HG03342 (cell line): ENCODE data around the gene DCHS2.

Source experiments
- ATAC-seq: cut with Tn5 transposase; IDR thresholded peaks from one replicate; pipeline ENCODE4 v1.9.1; 2021; ENCODE audit warnings: mild to moderate bottlenecking, moderate library complexity; ENCODE audit not compliant: unreplicated experiment

DCHS2 gene, protein sequence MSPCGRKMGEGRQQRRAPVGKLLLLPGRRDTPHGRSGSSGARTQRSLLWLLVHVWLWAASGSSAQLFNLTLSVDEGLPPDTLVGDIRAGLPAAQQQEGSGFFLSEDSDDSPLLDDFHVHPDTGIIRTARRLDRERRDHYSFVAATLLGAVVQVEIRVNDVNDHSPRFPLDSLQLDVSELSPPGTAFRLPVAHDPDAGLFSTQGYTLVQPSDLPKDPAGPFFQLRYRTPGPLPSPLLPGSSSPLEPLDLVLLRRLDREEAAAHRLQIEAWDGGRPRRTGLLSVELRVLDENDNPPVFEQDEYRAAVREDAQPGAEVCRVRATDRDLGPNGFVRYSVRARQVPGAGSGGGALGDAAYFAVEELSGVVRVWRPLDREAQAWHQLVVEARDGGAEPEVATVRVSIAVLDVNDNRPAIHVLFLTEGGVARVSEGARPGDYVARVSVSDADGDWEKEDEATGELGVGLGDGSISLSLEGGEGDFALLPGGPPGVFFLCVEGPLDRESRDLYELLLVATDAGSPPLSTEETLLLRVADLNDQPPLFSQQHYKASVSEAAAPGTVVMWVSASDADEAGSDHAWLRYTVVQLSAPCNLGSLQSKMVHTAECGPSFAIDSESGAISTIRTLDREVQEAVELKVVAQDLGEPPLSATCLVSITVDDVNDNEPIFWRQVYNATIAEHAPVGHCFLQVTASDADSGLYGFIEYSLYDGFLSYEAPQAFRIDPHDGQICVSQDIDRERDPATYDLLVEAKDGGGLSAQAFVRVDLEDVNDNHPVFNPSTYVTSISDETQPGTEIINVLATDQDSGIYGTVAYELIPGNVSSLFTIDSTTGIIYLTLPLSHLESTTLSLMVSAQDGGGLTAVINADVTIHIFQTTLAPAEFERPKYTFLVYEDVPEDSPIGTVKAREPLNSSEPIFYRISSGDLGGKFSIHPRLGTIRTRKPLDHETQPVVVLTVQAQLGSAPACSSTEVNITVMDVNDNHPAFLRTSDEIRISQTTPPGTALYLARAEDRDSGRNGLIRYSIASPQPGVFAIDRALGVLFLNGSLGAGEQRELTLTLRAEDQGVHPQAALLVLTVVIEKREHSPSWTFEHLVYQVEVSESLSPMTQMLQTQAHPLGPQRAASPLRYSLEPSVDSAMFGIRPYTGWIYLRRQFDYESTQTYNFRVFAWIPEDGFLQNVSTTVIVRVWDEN (N-terminal part only)

DNA sequence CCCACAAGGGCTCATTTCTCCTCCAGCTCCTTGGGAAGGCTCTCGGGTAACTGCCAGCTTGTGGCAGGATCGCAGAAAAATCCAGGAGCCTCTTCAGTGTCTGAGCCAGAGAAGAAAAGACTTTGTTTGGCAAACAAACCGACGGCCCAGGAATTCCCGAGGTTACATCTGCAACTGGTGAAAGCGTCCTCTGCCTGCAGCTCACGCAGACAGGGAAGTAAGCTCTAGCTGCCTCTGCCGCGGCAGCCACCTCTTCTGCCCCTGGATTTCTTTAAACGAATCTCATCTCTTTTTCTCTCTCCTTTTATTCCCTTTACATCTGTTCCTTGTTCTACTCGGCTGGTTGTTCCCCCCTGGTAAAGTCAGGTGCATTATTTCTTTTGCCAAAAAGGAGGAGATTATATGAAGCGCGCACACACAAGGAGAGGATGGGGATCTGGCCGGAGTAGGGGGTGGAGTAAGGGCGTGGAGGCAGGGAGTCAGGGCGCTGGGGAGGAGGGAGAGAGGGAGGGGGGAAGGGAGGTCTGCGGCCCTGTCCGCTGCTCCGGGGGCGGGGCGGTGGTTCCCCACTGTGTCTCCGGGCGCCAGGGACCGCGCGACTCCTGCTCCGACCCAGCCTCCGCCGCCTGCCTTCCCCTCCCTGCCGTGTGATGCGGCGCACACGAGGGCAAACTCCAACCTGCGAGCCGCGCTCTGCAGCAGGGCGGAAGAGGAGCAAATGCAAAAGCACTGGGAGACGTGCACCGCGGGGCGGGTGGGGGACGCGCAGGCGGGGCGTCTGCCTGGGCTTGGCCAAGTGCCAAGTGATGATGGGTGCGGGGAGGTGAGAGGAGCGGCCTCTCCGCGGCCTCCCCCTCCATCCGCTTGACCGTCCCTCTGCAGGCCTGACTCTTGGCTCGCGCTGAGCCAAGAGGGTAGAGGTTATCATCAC lies at the start of gene DCHS2:
DCHS2 (minus strand) TSS at position 459 of the 931 bp plus-strand sequence; CDS start at position 15, 444 bp downstream.
- ATAC-seq = peak; percentile 57

DNA sequence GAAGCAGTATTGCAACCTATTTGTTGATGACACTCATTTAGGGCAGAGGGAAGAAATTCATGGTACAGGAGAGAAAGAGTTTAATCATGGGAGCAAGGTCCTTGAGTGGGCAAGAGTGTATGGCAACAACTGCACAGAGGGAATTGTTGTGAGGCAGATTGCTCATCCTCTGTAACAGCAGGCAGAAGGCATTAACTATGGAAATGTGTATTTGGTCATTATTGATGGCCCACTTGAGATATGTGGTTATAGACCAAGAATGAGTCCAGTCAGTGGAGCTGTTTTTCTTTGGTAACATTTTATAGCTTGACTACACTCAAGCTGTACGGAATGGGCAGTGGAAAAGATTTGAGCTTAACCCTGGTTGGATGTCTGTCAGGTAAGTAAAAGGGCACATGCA lies 42.7 kb upstream of the DCHS2 start:
- no peak for ATAC-seq

DNA sequence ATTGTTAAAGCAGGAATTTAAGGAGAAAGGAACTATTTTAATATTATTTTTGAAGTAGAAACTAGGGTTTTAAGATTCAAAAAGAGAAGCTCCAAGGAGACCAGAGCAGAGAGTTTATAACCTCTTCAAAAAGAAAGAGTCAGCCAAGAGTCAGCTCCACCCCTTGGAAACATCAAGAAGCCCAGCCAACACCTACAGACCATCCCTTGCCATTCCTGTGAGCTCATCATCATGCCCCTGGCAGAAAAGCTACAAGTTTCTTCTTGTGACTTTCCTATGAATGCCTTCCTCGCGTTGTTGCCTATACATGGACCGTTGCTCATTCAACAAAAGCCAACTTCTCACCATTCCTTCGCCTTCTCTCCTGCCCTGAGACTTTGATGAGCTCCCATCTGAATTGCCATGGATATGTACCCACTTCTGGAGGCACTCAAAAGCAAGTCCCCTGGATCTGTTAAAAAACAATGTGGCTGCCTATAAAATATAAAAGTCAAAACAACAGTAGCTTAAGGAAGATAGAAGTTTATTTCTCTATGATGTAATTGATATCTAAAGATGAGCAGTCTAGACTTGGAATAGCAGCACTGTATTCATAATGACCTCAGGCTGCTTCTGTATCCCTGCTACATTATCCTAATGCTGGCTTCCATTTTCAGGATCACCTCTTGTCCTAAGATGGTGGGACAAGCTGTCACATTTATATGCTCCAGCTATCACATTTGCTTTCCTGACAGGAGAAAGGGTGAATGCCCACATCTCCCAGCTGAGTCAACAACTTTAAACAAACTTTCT lies 38.3 kb upstream of the DCHS2 start:
- ATAC-seq = no peak

DNA sequence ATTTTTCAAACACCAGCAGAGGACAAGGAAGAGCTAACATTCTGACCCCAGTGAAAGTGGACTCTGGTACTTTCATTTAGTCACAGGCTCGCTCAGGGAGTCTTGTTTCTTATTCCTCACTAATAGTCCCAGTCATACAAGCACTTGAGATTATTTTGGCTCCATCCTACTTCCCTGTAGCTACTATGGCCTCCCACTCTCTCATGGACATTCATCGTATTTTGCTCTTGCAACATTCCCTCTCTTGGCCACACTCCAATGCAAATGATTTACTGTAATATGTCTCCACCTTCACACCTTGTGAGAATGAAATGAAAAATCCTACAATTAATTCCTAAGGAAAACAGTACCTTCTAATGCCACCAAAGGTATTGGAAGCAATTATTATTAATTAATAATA lies 37.3 kb upstream of the DCHS2 start:
- ATAC-seq = no peak

DNA sequence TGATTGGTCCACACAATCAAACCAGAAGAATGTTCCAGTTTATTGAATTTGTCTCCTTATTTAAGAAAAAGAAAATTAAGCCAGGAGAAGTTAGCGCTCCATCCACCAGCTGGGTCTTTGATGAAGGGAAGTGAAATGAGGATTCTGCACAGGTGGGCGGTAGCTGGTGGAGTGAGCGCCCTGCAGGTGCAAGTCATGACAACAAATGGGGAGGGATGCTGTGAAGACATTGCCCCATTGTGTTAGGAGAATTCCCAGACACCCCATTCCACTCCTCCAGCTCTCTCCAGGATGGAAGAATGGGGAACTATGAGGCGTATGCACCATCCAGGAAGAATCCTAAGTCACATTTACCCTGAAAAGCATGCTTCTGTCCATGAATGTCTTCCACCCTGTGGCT lies 35.7 kb upstream of the DCHS2 start:
- no peak for ATAC-seq

DNA sequence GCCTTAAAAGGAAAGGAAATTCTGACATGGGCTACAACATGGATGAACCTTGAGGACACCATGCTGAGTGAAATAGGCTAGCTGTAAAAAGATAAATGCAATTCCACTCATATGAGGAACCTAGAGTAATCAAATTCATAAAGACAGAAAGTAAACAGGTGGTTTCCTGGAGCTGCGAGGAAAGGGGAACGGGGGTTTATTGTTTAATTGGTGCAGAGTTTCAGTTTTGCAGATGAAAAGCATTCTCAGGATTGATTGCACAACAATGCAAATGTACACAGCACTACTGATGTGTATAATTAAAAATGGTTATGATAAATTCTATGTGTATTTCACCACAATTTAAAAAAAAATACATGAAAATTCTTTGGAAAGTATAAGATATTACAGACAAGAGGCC lies 34.6 kb upstream of the DCHS2 start:
- ATAC-seq = peak; percentile 64

DNA sequence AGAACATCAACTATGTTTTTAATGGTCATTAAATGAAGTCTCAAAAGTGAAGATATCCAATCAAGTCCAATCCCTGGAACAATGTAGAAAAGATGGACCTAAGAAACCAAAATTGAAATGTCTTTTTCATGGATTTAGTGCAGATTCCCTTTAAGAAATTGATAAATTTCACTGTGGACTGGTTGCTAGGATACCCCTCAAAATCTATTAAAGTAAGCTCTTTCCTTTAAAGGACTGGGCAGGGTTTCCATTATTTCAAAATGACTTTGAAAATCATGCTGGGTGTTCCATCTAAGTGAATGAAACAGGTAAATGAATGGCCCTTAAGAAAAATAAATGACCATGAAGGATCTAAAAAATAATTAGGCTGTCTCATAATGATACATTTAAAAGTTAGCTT lies 30.0 kb upstream of the DCHS2 start:
- no peak for ATAC-seq

DNA sequence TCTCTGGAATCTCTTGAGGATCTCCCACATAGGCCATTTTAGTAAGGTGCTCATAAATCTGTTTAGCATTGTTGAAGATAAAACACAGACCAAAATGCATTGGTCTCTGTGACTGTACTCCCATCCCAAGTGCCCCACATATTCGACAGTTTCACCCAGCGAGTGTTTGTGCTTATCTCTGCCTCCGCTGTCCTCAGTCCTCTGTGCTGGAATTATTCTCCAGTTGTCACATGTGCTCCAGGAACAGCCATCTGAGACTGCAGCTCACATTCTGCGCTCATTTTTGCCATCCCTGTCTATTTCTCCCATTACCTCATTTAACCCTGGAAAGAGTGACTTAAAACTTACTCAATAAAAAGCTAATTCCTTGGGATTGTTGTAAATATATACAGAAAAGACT lies 27.6 kb upstream of the DCHS2 start:
- no peak for ATAC-seq

DNA sequence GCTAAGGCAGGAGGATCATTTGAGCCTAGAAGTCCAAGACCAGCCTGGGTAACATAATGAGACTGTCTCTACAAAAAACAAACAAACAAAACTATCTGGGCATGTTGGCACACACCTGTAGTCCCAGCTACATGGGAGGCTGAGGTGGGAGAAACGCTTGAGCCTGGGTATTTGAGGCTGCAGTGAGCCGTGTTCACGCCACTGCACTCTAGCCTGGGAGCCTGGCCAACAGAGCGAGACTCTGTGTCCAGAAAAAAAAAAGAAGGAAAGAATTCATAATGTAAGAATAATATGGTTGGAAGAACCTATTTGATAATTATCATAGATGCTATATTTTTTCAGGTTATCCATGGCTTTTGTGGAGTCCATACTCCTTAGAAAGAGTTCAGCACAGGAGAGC lies 26.0 kb upstream of the DCHS2 start:
- ATAC-seq = no peak

DNA sequence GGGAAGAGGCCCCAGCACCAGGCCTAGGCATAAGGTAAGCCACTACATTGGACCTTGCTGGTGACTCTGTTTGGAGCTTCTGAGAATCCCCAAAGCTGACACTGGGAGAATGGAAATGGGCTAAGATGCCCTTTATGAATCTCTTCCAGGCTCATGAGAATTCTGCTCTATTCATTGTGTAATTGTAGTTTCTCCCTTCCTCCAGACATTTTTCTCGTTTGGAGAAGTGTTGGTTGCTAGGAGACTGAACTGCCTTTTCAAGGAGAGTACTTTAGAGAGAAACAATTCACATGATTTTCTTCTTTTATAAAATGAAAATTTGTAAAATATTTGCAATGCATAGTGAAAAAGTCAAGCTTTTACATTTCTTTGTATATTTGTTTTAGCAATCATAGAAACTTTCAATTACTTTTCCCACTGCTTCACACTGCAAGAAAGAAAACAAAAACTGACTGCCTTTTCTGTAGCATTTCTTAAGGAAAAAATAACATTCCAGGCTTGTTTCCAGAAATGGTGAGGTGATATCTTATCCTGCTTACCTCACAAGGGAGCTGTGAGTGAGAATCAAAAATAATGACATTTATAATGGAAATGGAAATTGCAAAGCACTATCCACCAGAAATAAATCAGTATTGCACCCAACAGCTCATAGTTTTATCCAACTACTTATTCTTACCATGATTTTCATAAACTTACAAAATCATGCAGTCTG lies 24.9 kb upstream of the DCHS2 start:
- ATAC-seq = no peak

DNA sequence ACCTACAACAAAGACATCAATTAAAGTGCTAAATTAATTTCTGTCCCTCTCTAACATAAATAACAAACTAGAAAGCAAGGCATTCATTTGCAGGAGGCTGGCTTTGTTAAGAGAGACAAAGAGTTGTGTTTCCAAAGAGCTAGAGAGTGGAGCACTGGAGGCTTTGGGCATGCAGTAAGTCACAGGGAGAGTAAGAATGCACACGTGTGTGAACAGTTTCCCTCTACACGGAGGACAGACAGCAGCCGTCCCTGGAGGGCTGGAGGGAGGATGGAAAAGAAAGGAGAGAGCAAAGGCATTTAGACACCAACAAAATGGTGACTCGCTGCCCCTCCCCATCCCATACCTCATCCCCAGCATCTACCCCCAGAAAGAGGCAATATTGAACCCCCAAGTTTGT lies 20.4 kb upstream of the DCHS2 start:
- ATAC-seq = no peak

DNA sequence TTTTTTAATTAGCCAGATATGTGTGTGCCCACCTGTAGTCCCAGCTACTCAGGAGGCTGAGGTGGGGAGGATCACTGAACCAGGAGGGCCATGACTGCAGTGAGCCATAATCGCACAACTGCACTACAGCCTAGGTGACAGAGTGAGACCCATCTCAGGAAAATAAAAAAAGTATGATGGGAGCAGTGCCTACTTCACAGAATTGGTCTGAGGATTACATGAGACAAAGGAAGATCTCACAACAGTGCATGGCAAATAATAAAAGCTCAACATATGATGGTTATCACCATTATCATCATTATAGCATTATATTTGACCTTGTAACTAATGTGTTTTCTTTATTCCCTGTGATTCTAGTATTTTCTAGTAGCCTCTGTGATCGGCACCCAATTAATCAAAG lies 19.9 kb upstream of the DCHS2 start:
- no peak for ATAC-seq

DNA sequence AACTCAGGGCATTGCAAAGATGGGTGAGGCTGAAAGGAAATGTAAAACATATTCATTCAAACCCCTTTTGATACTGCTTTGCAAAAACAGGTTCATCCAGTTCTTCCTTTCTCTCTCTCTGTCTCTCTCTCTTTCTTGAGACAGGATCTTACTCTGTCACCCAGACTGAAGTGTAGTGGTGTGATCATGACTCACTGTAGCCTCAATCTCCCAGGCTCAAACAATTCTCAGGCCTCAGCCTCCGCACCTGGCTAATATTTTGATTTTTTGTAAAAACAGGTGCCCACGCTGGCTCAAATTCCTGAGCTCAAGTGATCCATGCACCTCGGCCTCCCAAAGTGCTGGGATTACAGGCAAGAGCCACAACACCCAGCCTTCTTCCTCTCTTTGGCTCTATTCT lies 15.6 kb upstream of the DCHS2 start:
- no peak for ATAC-seq

DNA sequence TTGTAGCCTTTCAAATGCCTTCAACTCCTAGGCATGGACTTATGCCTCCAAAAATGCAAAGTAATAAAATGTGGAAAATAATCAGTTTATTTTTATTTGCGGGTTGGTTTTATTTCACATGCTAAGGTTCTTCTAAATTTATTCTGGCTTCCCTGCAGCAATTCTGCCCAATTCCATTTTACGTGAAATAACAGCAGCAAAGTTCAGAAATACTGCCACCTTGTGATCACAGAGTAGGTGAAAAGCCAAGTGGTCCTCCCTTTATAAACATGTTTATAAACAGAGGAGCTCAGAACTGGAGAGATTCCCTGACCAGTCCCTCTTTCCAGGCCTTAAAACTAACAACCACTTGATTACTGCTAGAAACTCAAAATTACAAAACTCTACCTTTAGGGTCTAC lies 14.7 kb upstream of the DCHS2 start:
- ATAC-seq = no peak

DNA sequence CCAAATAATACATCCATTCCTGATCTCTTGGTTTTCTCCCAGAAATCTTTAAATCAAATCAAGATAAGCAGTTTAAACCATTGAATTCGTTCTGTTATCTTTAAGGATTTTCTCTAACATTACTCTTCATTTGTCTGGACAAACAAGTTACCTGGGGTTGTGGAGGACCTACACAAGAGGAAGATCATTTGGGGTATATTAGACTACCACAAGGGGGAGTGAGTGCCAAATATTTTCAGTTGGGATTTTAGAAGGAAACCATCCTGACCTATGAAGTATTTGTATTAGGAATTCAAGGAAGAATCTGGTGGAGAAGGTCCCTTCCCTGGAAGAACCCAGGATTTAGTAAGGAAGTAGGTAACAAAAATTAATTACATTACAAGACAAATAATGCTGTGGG lies 12.0 kb upstream of the DCHS2 start:
- no peak for ATAC-seq

DNA sequence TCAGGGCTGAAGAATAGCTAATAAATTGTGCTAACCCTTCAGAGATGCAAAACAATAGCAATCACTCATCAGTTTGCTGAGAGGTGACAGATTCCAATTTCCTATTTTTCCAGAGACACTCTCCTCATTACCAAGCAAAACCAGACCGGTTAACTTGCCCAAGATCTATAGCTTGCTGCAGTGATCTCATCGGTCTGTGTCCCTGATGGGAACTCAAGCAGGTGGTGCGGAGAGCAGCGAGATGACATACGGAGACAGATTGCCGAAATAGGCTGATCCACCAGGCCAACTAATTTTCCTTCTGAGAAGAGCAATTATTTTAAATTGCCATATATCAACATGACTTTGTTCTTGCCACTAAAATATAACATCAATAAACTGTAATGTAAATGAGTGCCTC lies 10.5 kb upstream of the DCHS2 start:
- no peak for ATAC-seq

DNA sequence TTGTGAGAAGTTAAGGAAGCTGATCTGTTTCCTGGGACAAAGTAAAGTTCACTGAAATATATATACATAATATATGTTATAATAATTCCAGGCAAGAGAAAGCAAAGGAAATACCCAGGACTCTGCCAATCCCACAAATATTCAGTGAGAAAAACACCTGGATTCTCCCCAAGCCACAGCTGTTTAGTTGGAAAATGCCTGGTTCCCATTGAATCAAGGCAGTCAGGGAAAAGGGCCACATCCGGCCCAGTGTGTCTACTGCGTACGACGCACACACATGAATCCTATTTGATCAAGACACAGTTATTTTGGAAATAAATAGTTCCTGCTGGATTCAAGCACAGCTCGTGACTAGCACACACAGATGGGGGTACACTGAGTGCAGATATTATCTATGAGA lies 6.3 kb upstream of the DCHS2 start:
- ATAC-seq = no peak

DNA sequence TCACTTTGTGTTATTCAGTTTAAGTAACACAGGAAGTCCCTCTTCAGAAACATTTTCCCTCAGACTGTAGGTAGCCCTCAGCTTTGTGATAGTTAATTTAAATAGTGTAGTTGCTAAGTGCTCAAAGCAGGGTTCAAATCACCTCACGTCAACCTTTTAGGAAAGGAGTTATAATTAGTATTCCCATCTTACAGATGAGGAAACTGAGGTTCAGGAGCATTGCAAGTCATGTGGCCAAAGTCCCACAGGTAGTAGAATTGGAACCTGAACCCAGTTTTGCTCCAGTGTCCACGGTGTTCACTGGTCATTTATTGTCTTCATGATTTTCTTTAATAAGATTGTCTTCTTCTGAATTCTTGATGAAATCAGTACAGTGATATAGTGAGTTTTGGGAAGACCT lies 4.3 kb upstream of the DCHS2 start:
- no peak for ATAC-seq

DNA sequence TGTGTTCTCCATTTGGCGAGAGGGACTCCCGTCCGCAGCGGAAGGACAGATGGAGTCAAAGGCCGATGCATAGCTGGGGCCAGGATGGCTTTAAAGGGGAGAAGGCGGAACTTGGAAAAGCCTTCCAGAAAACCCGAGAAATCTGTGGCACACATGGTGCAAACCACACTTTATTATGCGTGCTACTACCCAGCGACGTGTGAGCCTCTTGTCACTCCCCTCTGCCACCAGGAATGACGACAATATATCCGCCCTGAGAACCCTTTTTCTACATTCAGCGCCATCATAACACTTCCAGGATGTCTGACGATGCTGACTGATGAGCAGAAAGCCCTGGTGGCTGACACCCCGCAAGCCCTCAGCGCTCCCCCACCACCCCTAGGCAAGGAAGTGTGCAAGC lies 689 bp upstream of the DCHS2 start:
- ATAC-seq = no peak
